Breast epithelium (tissue), 3 donors: ENCODE results near the gene CLTB.

Experiments
- CTCF ChIP-seq, 3 donors: fragments of 450-650 bp; IDR thresholded peaks; one replicate each; pipeline ENCODE4 v1.5.1; 2016 to 2017; ENCODE audit warnings: antibody characterized with exemption in 3 of 3, mild to moderate bottlenecking in 3 of 3, moderate library complexity in 3 of 3
- POLR2A ChIP-seq: fragments of 450-650 bp; IDR thresholded peaks from one replicate; pipeline ENCODE4 v1.6.1; 2016; ENCODE audit warnings: antibody characterized with exemption, mild to moderate bottlenecking, moderate library complexity

- TF ChIP-seq CTCF (IDR thresholded peaks at IDR 0.05) (no peak), POLR2A (no peak)
These were observed 3.7 kb upstream of the CLTB start for GRCh38 chr5:176420086-176420485.
